Mesenchymal stem cell (in vitro differentiated cells and primary cell): ENCODE results near the gene USP11. TPM values are rescaled to one million over a fixed set of nuclear protein-coding genes. Genes with fewer than 3 reads are reported as not detected.
A peak's percentile ranks its signal among the peaks of the same experiment; 100 is the strongest.

Experiments
- DNase-seq: peaks from one replicate; pipeline ENCODE4 v3.0.0-alpha.2; 2013
- H2AFZ ChIP-seq: one replicate; pipeline ENCODE4 v1.6.1; 2013; ENCODE audit warnings: low read depth, mild to moderate bottlenecking, control low read depth, inconsistent platforms, low read length, moderate library complexity
- H2AK5ac ChIP-seq: 2 replicates; pipeline ENCODE4 v1.6.1; 2013; ENCODE audit warnings: low read length, moderate library complexity, mild to moderate bottlenecking, inconsistent platforms; ENCODE audit not compliant: severe bottlenecking
- H2BK120ac ChIP-seq: one replicate; pipeline ENCODE4 v1.6.1; 2013; ENCODE audit warnings: low read depth, mild to moderate bottlenecking, inconsistent platforms, low read length, moderate library complexity
- H2BK12ac ChIP-seq, 2 experiments: one replicate each; pipeline ENCODE4 v1.6.1; 2013; ENCODE audit warnings: inconsistent platforms in 2 of 2, low read length in 2 of 2, mild to moderate bottlenecking in 2 of 2, moderate library complexity in 2 of 2, control low read depth in 1 of 2
- H2BK15ac ChIP-seq: one replicate; pipeline ENCODE4 v1.6.1; 2013; ENCODE audit warnings: mild to moderate bottlenecking, low read depth, inconsistent platforms; ENCODE audit not compliant: poor library complexity, severe bottlenecking
- H2BK5ac ChIP-seq: 2 replicates; pipeline ENCODE4 v1.6.1; 2013; ENCODE audit warnings: low read depth, mild to moderate bottlenecking, low read length, control low read depth, inconsistent platforms; ENCODE audit not compliant: poor library complexity, severe bottlenecking
- H3K14ac ChIP-seq, 2 experiments: one replicate each; pipeline ENCODE4 v1.6.1; 2013; ENCODE audit warnings: inconsistent platforms in 2 of 2, low read length in 2 of 2, control low read depth in 1 of 2, mild to moderate bottlenecking in 1 of 2, moderate library complexity in 1 of 2
- H3K18ac ChIP-seq, 2 experiments: one replicate each; pipeline ENCODE4 v1.6.1; 2013; ENCODE audit warnings: inconsistent platforms in 2 of 2, low read length in 2 of 2, control low read depth in 1 of 2, low read depth in 1 of 2, mild to moderate bottlenecking in 1 of 2
- H3K23ac ChIP-seq, 2 experiments: one replicate each; pipeline ENCODE4 v1.6.1; 2013; ENCODE audit warnings: inconsistent platforms in 2 of 2, low read length in 2 of 2, mild to moderate bottlenecking in 2 of 2, moderate library complexity in 2 of 2, control low read depth in 1 of 2
- H3K27ac ChIP-seq: 2 replicates; pipeline ENCODE4 v1.5.1; 2013; ENCODE audit warnings: mild to moderate bottlenecking, moderate library complexity, low read length, control low read depth, inconsistent platforms; ENCODE audit not compliant: poor library complexity, severe bottlenecking
- H3K27me3 ChIP-seq, 2 experiments: 2 replicates each; pipeline versions ENCODE4 v1.6.1 to v1.7.0; 2013; ENCODE audit warnings: low read length in 2 of 2, mild to moderate bottlenecking in 2 of 2, moderate library complexity in 2 of 2, control low read depth in 1 of 2, inconsistent platforms in 1 of 2; ENCODE audit not compliant: control insufficient read depth in 1 of 2, insufficient read depth in 1 of 2
- H3K36me3 ChIP-seq, 2 experiments: 2 replicates each; pipeline versions ENCODE4 v1.6.1 to v1.7.0; 2013; ENCODE audit warnings: low read length in 2 of 2, control low read depth in 1 of 2, inconsistent platforms in 1 of 2, low read depth in 1 of 2, mild to moderate bottlenecking in 1 of 2; ENCODE audit not compliant: insufficient read depth in 2 of 2, control insufficient read depth in 1 of 2
- H3K4ac ChIP-seq, 2 experiments: one replicate each; pipeline ENCODE4 v1.6.1; 2013; ENCODE audit warnings: inconsistent platforms in 2 of 2, low read length in 2 of 2, mild to moderate bottlenecking in 2 of 2, moderate library complexity in 2 of 2, control low read depth in 1 of 2, low read depth in 1 of 2
- H3K4me1 ChIP-seq: 2 replicates; pipeline ENCODE4 v1.6.1; 2013; ENCODE audit warnings: low read depth, low read length, control low read depth; ENCODE audit not compliant: control insufficient read depth, insufficient read depth
- H3K4me2 ChIP-seq: 2 replicates; pipeline ENCODE4 v1.6.1; 2013; ENCODE audit warnings: low read length, mild to moderate bottlenecking, inconsistent platforms; ENCODE audit not compliant: poor library complexity, severe bottlenecking
- H3K4me3 ChIP-seq, 2 experiments: 2 replicates each; pipeline versions ENCODE4 v1.5.1 to v1.7.0; 2013; ENCODE audit warnings: low read length in 2 of 2, mild to moderate bottlenecking in 2 of 2, control low read depth in 1 of 2, low read depth in 1 of 2; ENCODE audit not compliant: insufficient read depth in 1 of 2
- H3K79me1 ChIP-seq: replicated peaks from 2 replicates; pipeline ENCODE4 v1.6.1; 2013; ENCODE audit warnings: mild to moderate bottlenecking, control low read depth, low read length, inconsistent platforms; ENCODE audit not compliant: poor library complexity, severe bottlenecking
- H3K9ac ChIP-seq: 2 replicates; pipeline ENCODE4 v1.7.0; 2013; ENCODE audit warnings: mild to moderate bottlenecking, low read length, moderate library complexity
- H3K9me3 ChIP-seq: 2 replicates; pipeline ENCODE4 v1.7.0; 2013; ENCODE audit warnings: mild to moderate bottlenecking, low read length; ENCODE audit not compliant: control insufficient read depth
- H4K8ac ChIP-seq: one replicate; pipeline ENCODE4 v1.6.1; 2013; ENCODE audit warnings: inconsistent platforms, mild to moderate bottlenecking, low read length, moderate library complexity
- H4K91ac ChIP-seq: one replicate; pipeline ENCODE4 v1.6.1; 2013; ENCODE audit warnings: mild to moderate bottlenecking, low read length, inconsistent platforms
- WGBS: methylation state at CpG from one replicate; pipeline ENCODE4 v1.1.7; 2013; ENCODE audit warnings: mixed read lengths; 5-methylcytosine and 5-hydroxymethylcytosine counted together
- polyA plus RNA-seq, 2 experiments: library from polyadenylated mRNA; stranded (reverse); fragments of 200-250 nt; gene quantifications; one replicate each; pipeline ENCODE4 v1.2.3, GENCODE V29; 2013

USP11 gene
- 33.1 TPM for polyA plus RNA-seq (2013, experiment 1 of 2)
- 33.0 TPM for polyA plus RNA-seq (2013, experiment 2 of 2)

GRCh38 chrX:47232803-47233332 is at the start of gene USP11:
Gene USP11 (plus strand): TSS chrX:47233009. CDS start chrX:47233044, 35 bp downstream.
- Histone ChIP-seq H2BK5ac (peak within 1 kb of the TSS; percentile 44), H3K14ac (peak within 1 kb of the TSS in 1 of 2 experiments; percentile 89), H2BK15ac (peak within 1 kb of the TSS; percentile 93), H3K36me3 (peaks cover 14 to 17% of the 10 kb centered on the region in 2 experiments), H3K79me1 (peaks cover 3% of the 10 kb centered on the region), H3K4me2 (peak within 1 kb of the TSS; percentile 77), H3K4me3 (peak within 1 kb of the TSS; percentile 85 to 93), H2AFZ (peak within 1 kb of the TSS; percentile 69), H2BK12ac (peak within 1 kb of the TSS in 1 of 2 experiments; percentile 31), H2AK5ac (peak within 1 kb of the TSS; percentile 36), H2BK120ac (peak within 1 kb of the TSS; percentile 34), H3K27ac (peak within 1 kb of the TSS; percentile 77), H4K8ac (peak within 1 kb of the TSS; percentile 93), H3K18ac (peak within 1 kb of the TSS; percentile 70 to 95), H3K23ac (peak within 1 kb of the TSS in 1 of 2 experiments; percentile 24), H3K9ac (peak within 1 kb of the TSS; percentile 100), H3K27me3 (peaks cover 0 to 36% of the 10 kb centered on the region in 2 experiments), H3K4ac (peak within 1 kb of the TSS; percentile 95 to 97), H3K4me1 (peaks cover 2% of the 10 kb centered on the region), H3K9me3 (no peaks in the 10 kb centered on the region), H4K91ac (peak within 1 kb of the TSS; percentile 93)
- WGBS, result under 1% methylated on average over 31 of the region's 46 CpGs
- DNase-seq, result peak; percentile 56

GRCh38 chrX:47184486-47184885 is 48.3 kb upstream of the USP11 start:
- Histone ChIP-seq H3K36me3 (peaks cover 60 to 70% of the 10 kb centered on the region in 2 experiments), H2BK15ac (no peak overlapping the region), H3K9ac (no peak overlapping the region), H3K27me3 (peaks cover 0 to 46% of the 10 kb centered on the region in 2 experiments), H3K23ac (no peak overlapping the region), H3K27ac (no peak overlapping the region), H3K9me3 (no peaks in the 10 kb centered on the region), H2BK5ac (no peak overlapping the region), H3K4me3 (no peak overlapping the region), H2BK12ac (no peak overlapping the region), H2AK5ac (no peak overlapping the region), H3K18ac (no peak overlapping the region), H2BK120ac (no peak overlapping the region), H4K91ac (no peak overlapping the region), H3K79me1 (peaks cover 11% of the 10 kb centered on the region), H2AFZ (no peak overlapping the region), H4K8ac (no peak overlapping the region), H3K4me1 (peaks cover 4% of the 10 kb centered on the region), H3K4ac (no peak overlapping the region), H3K4me2 (no peak overlapping the region), H3K14ac (no peak overlapping the region)
- WGBS, result 100% methylated on average over 3 of the region's 4 CpGs
- no peak for DNase-seq

- Histone ChIP-seq H3K14ac (no peak overlapping the region), H3K9ac (no peak overlapping the region), H3K36me3 (peaks cover 54 to 62% of the 10 kb centered on the region in 2 experiments), H3K9me3 (no peaks in the 10 kb centered on the region), H3K18ac (no peak overlapping the region), H3K79me1 (peaks cover 8% of the 10 kb centered on the region), H3K4ac (no peak overlapping the region), H4K8ac (no peak overlapping the region), H3K4me3 (no peak overlapping the region), H3K23ac (no peak overlapping the region), H2AFZ (no peak overlapping the region), H2AK5ac (no peak overlapping the region), H2BK5ac (no peak overlapping the region), H2BK15ac (no peak overlapping the region), H4K91ac (no peak overlapping the region), H3K4me2 (no peak overlapping the region), H3K27me3 (peaks cover 0 to 51% of the 10 kb centered on the region in 2 experiments), H2BK12ac (no peak overlapping the region), H3K27ac (no peak overlapping the region), H2BK120ac (no peak overlapping the region), H3K4me1 (peaks cover 4% of the 10 kb centered on the region)
- DNase-seq, result no peak
- 92% methylated on average over 13 of the region's 17 CpGs for WGBS
Measured at GRCh38 chrX:47185241-47185640, 47.6 kb upstream of the USP11 start.

GRCh38 chrX:47186096-47186740 is 46.6 kb upstream of the USP11 start:
- no peak overlapping the region for H2BK15ac ChIP-seq
- no peak overlapping the region for H4K91ac ChIP-seq
- peaks cover 0 to 56% of the 10 kb centered on the region in 2 experiments for H3K27me3 ChIP-seq
- H4K8ac ChIP-seq, result no peak overlapping the region
- H3K4me3 ChIP-seq, result no peak overlapping the region
- no peak overlapping the region for H3K14ac ChIP-seq
- H2AFZ ChIP-seq, result no peak overlapping the region
- no peak overlapping the region for H3K9ac ChIP-seq
- peaks cover 5% of the 10 kb centered on the region for H3K79me1 ChIP-seq
- DNase-seq, result no peak
- H3K4ac ChIP-seq, result no peak overlapping the region
- H3K23ac ChIP-seq, result no peak overlapping the region
- no peaks in the 10 kb centered on the region for H3K9me3 ChIP-seq
- H3K4me1 ChIP-seq, result peaks cover 4% of the 10 kb centered on the region
- H3K4me2 ChIP-seq, result no peak overlapping the region
- no peak overlapping the region for H2BK5ac ChIP-seq
- H2BK120ac ChIP-seq, result no peak overlapping the region
- H3K27ac ChIP-seq, result no peak overlapping the region
- WGBS, result 99% methylated on average over 19 of the region's 27 CpGs
- peaks cover 46 to 52% of the 10 kb centered on the region in 2 experiments for H3K36me3 ChIP-seq
- no peak overlapping the region for H3K18ac ChIP-seq
- no peak overlapping the region for H2BK12ac ChIP-seq
- no peak overlapping the region for H2AK5ac ChIP-seq
